Stomach smooth muscle (tissue), 2 donors: ENCODE measurements around the gene ADAM15.
A peak's percentile ranks its signal among the peaks of the same experiment; 100 is the strongest.

Source experiments
- H3K27ac ChIP-seq: one replicate; pipeline ENCODE4 v1.7.0; 2013; ENCODE audit warnings: mild to moderate bottlenecking, low read length, inconsistent platforms
- H3K27me3 ChIP-seq, 2 donors: one replicate each; pipeline ENCODE4 v1.7.0; 2013; ENCODE audit warnings: low read length in 2 of 2; ENCODE audit not compliant: insufficient read depth in 2 of 2, control insufficient read depth in 1 of 2
- H3K36me3 ChIP-seq, 2 donors: one replicate each; pipeline ENCODE4 v1.7.0; 2013; ENCODE audit warnings: low read length in 2 of 2; ENCODE audit not compliant: control insufficient read depth in 2 of 2, insufficient read depth in 2 of 2
- H3K4me1 ChIP-seq: one replicate; pipeline ENCODE4 v1.7.0; 2013; ENCODE audit warnings: low read length; ENCODE audit not compliant: control insufficient read depth, insufficient read depth
- H3K4me3 ChIP-seq, 2 donors: one replicate each; pipeline ENCODE4 v1.7.0; 2013; ENCODE audit warnings: low read length in 2 of 2
- H3K9ac ChIP-seq, 2 donors: one replicate each; pipeline ENCODE4 v1.7.0; 2013; ENCODE audit warnings: low read length in 2 of 2, mild to moderate bottlenecking in 1 of 2
- H3K9me3 ChIP-seq, 2 donors: one replicate each; pipeline ENCODE4 v1.7.0; 2013; ENCODE audit warnings: low read length in 2 of 2; ENCODE audit not compliant: control insufficient read depth in 2 of 2
- donor health status: healthy.
- donor health status: Pancreatic carcinoma.

The ADAM15 gene

GRCh38 chr1:155094622-155094948, 43.5 kb downstream of the ADAM15 start:
- H3K27me3 ChIP-seq: no peaks in the 10 kb centered on the region
- H3K9me3 ChIP-seq: no peaks in the 10 kb centered on the region
- H3K36me3 ChIP-seq: no peaks in the 10 kb centered on the region
- no peak overlapping the region for H3K4me3 ChIP-seq
- peaks cover 23% of the 10 kb centered on the region for H3K4me1 ChIP-seq
- H3K27ac ChIP-seq: peak overlapping the region; percentile 62
- peak overlapping the region; percentile 14 to 36 for H3K9ac ChIP-seq

DNA sequence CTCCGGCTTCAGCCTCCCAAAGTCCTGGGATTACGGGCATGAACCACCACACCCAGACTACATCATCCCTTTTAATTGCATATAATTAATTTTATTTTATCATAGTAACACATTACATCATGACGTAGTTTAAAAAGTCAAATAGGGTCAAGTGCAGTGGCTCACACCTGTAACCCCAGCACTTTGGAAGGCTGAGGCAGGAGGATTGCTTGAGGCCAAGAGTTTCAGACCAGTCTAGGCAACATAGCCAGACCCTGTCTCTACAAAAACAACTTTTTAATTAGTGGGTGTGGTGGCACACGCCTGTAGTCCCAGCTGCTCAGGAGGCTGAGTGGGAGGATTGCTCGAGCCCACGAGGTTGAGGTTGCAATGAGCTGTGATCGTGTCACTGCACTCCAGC, 48.2 kb downstream of the ADAM15 start:
- Histone ChIP-seq H3K4me3 (no peak overlapping the region), H3K36me3 (no peaks in the 10 kb centered on the region), H3K27me3 (no peaks in the 10 kb centered on the region), H3K27ac (no peak overlapping the region), H3K9me3 (no peaks in the 10 kb centered on the region), H3K9ac (no peak overlapping the region), H3K4me1 (peaks cover 3% of the 10 kb centered on the region)

GRCh38 chr1:155103325-155103724, 52.2 kb downstream of the ADAM15 start:
- no peak overlapping the region for H3K27ac ChIP-seq
- H3K9me3 ChIP-seq: no peaks in the 10 kb centered on the region
- no peaks in the 10 kb centered on the region for H3K4me1 ChIP-seq
- no peaks in the 10 kb centered on the region for H3K36me3 ChIP-seq
- no peak overlapping the region for H3K4me3 ChIP-seq
- no peaks in the 10 kb centered on the region for H3K27me3 ChIP-seq
- no peak overlapping the region for H3K9ac ChIP-seq

- no peaks in the 10 kb centered on the region for H3K36me3 ChIP-seq
- H3K4me1 ChIP-seq: no peaks in the 10 kb centered on the region
- H3K9me3 ChIP-seq: no peaks in the 10 kb centered on the region
- H3K4me3 ChIP-seq: no peak overlapping the region
- no peak overlapping the region for H3K27ac ChIP-seq
- H3K9ac ChIP-seq: no peak overlapping the region
- H3K27me3 ChIP-seq: no peaks in the 10 kb centered on the region
These were observed 53.8 kb downstream of the ADAM15 start for GRCh38 chr1:155104605-155105534.

GRCh38 chr1:155105604-155106011, 54.5 kb downstream of the ADAM15 start:
- H3K4me3 ChIP-seq: no peak overlapping the region
- no peak overlapping the region for H3K27ac ChIP-seq
- H3K36me3 ChIP-seq: no peaks in the 10 kb centered on the region
- H3K27me3 ChIP-seq: no peaks in the 10 kb centered on the region
- H3K4me1 ChIP-seq: no peaks in the 10 kb centered on the region
- H3K9me3 ChIP-seq: no peaks in the 10 kb centered on the region
- H3K9ac ChIP-seq: no peak overlapping the region

- no peaks in the 10 kb centered on the region for H3K27me3 ChIP-seq
- no peak overlapping the region for H3K4me3 ChIP-seq
- no peaks in the 10 kb centered on the region for H3K4me1 ChIP-seq
- no peak overlapping the region for H3K27ac ChIP-seq
- H3K9me3 ChIP-seq: no peaks in the 10 kb centered on the region
- H3K36me3 ChIP-seq: no peaks in the 10 kb centered on the region
- H3K9ac ChIP-seq: no peak overlapping the region
These were observed 55.7 kb downstream of the ADAM15 start for GRCh38 chr1:155106862-155107261.

DNA sequence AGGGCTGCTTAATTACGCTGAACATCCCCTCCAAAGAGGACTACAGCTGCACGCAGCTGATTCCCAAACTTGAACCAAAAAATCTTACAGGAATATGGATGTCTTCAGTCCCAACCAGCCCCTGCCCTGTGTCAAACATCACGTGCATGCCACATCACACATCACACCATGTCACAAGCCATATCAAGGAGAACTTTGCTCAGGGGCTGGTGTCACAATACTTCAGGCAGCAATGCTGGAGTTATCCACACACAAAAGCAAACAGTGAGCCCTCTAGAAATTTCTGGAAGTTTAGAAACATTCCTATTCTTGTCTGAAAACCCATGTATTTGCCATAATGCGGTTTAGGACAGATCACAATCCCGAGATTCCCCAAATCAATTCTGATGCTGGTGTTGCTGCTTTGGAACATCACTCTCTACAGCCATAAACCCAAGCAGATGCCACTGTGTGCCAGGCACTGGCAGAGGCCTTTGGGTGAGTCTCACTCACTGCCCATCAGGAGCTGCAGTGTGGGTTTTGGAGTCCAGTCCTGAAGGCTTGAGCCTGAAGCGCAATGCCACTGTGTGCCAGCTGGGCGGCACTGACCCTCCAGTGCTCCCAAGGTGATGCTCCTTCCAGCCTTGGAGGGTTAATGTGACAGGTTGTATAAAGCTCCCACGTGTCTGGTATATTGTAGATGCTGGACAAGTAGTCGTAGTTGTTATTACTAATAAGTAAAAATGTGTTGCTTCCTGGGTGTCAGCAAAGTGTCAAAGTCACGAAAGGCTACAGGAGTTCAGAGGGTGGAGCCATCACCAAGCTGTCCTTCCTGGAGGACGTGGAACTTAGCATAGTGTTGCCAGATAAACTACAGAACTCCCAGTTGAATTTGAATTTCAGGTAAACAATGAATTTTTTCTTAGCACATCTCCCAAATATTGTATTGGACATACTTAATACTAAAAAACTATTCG, 56.5 kb downstream of the ADAM15 start:
- no peaks in the 10 kb centered on the region for H3K36me3 ChIP-seq
- no peaks in the 10 kb centered on the region for H3K27me3 ChIP-seq
- no peaks in the 10 kb centered on the region for H3K9me3 ChIP-seq
- H3K9ac ChIP-seq: no peak overlapping the region
- H3K4me3 ChIP-seq: no peak overlapping the region
- H3K27ac ChIP-seq: no peak overlapping the region
- no peaks in the 10 kb centered on the region for H3K4me1 ChIP-seq

- H3K36me3 ChIP-seq: no peaks in the 10 kb centered on the region
- H3K4me3 ChIP-seq: no peak overlapping the region
- no peak overlapping the region for H3K9ac ChIP-seq
- no peaks in the 10 kb centered on the region for H3K27me3 ChIP-seq
- H3K4me1 ChIP-seq: no peaks in the 10 kb centered on the region
- H3K9me3 ChIP-seq: no peaks in the 10 kb centered on the region
- H3K27ac ChIP-seq: no peak overlapping the region
These were observed 57.2 kb downstream of the ADAM15 start for GRCh38 chr1:155108296-155108695.

DNA sequence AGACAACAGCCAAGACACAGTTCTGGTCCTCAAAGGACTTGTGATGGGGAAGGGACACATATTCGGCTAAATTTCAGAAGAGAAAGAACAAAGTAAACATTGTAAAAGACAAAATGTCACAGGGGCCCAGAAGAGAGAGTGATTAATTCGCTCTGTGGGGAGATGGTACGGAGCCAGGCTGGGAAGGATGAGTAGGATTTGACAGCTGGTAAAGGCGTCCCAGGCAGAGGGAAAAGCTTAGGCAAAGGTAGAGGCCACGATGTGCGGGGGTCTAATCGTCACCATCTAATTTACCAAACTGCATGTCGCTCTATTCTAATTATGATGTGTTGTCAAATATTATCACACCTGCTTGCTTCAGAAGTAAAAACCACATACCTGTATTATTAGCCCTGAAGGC, 59.3 kb downstream of the ADAM15 start:
- no peaks in the 10 kb centered on the region for H3K9me3 ChIP-seq
- no peak overlapping the region for H3K4me3 ChIP-seq
- no peaks in the 10 kb centered on the region for H3K36me3 ChIP-seq
- H3K4me1 ChIP-seq: no peaks in the 10 kb centered on the region
- H3K27ac ChIP-seq: no peak overlapping the region
- H3K27me3 ChIP-seq: no peaks in the 10 kb centered on the region
- no peak overlapping the region for H3K9ac ChIP-seq

GRCh38 chr1:155110826-155111225, 59.7 kb downstream of the ADAM15 start:
- no peak overlapping the region for H3K4me3 ChIP-seq
- no peaks in the 10 kb centered on the region for H3K27me3 ChIP-seq
- no peaks in the 10 kb centered on the region for H3K36me3 ChIP-seq
- H3K4me1 ChIP-seq: no peaks in the 10 kb centered on the region
- no peak overlapping the region for H3K9ac ChIP-seq
- no peak overlapping the region for H3K27ac ChIP-seq
- no peaks in the 10 kb centered on the region for H3K9me3 ChIP-seq
